ENCODE data around the gene UMODL1.
A peak's percentile ranks its signal among the peaks of the same experiment; 100 is the strongest.

UMODL1 gene

DNA sequence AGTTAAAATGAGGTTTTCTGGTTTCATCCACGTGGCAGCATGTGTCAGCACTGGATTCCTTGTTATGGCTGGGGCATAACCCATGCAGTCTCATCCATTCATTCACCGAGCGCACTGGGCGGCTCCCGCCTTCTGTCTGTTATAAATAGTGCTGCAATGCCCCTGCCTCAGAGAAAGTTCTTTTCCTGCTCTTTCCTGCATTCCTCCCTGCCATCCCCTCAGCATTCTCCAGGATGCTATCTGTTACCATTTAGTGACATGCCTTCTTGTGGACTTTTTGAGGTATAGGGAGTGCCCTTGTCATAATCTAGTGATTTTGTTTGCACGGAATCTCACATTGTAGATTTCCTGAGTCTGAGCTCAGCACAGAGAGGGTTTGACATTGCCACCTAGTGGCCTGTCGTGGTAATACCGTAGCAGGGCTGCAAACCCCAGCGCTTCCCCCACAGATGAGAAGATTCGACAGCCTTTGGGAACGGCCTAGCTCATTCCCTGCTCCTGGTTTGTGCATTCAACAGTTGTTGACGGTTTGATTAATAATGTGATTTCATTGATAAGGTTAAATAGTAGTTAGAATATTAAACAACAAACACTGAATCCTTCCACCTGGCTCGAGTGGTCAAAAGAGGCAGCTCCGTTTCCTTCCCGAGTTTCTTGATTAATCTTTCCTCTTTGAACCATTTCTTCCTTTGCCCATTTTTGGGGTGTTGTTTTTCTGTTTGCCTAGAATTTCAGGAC is 46.3 kb downstream of the UMODL1 start:
- peak; percentile 89 for ATAC-seq
- TF ChIP-seq ZFP30 (CRISPR knock-in tag; IDR thresholded peaks at IDR 0.05): no peak
- no peak for TF ChIP-seq OSR1 (CRISPR knock-in tag; IDR thresholded peaks at IDR 0.05)
- TF ChIP-seq ZNF70 (CRISPR knock-in tag; IDR thresholded peaks at IDR 0.05): no peak

- TF ChIP-seq CSDC2 (CRISPR knock-in tag; IDR thresholded peaks at IDR 0.05) (no peak), OSR1 (CRISPR knock-in tag; IDR thresholded peaks at IDR 0.05) (no peak), ZC3H10 (CRISPR knock-in tag; IDR thresholded peaks at IDR 0.05) (no peak), ZNF565 (CRISPR knock-in tag; conservative IDR thresholded peaks at IDR 0.05; ENCODE audit: low read depth) (no peak), ZFP30 (CRISPR knock-in tag; IDR thresholded peaks at IDR 0.05) (no peak), ISL1 (CRISPR knock-in tag; IDR thresholded peaks at IDR 0.05) (no peak), CSRNP3 (CRISPR knock-in tag; IDR thresholded peaks at IDR 0.05) (no peak), ESRRG (CRISPR knock-in tag; IDR thresholded peaks at IDR 0.05) (no peak), ZFP3 (CRISPR knock-in tag; IDR thresholded peaks at IDR 0.05) (no peak), ZNF70 (CRISPR knock-in tag; IDR thresholded peaks at IDR 0.05) (no peak), SNAI2 (CRISPR knock-in tag; IDR thresholded peaks at IDR 0.05) (no peak), GLIS3 (CRISPR knock-in tag; IDR thresholded peaks at IDR 0.05) (no peak), PPARA (CRISPR knock-in tag; IDR thresholded peaks at IDR 0.05; ENCODE audit: borderline replicate concordance) (no peak)
- TF ChIP-seq, protein P1, sequence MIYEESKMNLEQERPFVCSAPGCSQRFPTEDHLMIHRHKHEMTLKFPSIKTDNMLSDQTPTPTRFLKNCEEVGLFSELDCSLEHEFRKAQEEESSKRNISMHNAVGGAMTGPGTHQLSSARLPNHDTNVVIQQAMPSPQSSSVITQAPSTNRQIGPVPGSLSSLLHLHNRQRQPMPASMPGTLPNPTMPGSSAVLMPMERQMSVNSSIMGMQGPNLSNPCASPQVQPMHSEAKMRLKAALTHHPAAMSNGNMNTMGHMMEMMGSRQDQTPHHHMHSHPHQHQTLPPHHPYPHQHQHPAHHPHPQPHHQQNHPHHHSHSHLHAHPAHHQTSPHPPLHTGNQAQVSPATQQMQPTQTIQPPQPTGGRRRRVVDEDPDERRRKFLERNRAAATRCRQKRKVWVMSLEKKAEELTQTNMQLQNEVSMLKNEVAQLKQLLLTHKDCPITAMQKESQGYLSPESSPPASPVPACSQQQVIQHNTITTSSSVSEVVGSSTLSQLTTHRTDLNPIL (CRISPR knock-in tag; IDR thresholded peaks at IDR 0.05; ENCODE audit: low read depth): no peak
- TF ChIP-seq, protein P2, sequence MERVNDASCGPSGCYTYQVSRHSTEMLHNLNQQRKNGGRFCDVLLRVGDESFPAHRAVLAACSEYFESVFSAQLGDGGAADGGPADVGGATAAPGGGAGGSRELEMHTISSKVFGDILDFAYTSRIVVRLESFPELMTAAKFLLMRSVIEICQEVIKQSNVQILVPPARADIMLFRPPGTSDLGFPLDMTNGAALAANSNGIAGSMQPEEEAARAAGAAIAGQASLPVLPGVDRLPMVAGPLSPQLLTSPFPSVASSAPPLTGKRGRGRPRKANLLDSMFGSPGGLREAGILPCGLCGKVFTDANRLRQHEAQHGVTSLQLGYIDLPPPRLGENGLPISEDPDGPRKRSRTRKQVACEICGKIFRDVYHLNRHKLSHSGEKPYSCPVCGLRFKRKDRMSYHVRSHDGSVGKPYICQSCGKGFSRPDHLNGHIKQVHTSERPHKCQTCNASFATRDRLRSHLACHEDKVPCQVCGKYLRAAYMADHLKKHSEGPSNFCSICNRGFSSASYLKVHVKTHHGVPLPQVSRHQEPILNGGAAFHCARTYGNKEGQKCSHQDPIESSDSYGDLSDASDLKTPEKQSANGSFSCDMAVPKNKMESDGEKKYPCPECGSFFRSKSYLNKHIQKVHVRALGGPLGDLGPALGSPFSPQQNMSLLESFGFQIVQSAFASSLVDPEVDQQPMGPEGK (CRISPR knock-in tag; IDR thresholded peaks at IDR 0.05; ENCODE audit: borderline replicate concordance): no peak
- TF ChIP-seq, protein P3, sequence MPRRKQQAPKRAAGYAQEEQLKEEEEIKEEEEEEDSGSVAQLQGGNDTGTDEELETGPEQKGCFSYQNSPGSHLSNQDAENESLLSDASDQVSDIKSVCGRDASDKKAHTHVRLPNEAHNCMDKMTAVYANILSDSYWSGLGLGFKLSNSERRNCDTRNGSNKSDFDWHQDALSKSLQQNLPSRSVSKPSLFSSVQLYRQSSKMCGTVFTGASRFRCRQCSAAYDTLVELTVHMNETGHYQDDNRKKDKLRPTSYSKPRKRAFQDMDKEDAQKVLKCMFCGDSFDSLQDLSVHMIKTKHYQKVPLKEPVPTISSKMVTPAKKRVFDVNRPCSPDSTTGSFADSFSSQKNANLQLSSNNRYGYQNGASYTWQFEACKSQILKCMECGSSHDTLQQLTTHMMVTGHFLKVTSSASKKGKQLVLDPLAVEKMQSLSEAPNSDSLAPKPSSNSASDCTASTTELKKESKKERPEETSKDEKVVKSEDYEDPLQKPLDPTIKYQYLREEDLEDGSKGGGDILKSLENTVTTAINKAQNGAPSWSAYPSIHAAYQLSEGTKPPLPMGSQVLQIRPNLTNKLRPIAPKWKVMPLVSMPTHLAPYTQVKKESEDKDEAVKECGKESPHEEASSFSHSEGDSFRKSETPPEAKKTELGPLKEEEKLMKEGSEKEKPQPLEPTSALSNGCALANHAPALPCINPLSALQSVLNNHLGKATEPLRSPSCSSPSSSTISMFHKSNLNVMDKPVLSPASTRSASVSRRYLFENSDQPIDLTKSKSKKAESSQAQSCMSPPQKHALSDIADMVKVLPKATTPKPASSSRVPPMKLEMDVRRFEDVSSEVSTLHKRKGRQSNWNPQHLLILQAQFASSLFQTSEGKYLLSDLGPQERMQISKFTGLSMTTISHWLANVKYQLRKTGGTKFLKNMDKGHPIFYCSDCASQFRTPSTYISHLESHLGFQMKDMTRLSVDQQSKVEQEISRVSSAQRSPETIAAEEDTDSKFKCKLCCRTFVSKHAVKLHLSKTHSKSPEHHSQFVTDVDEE (CRISPR knock-in tag; IDR thresholded peaks at IDR 0.05): no peak
- no peak for ATAC-seq
Observed at GRCh38 chr21:42117967-42118780, 47.1 kb downstream of the UMODL1 start.

DNA sequence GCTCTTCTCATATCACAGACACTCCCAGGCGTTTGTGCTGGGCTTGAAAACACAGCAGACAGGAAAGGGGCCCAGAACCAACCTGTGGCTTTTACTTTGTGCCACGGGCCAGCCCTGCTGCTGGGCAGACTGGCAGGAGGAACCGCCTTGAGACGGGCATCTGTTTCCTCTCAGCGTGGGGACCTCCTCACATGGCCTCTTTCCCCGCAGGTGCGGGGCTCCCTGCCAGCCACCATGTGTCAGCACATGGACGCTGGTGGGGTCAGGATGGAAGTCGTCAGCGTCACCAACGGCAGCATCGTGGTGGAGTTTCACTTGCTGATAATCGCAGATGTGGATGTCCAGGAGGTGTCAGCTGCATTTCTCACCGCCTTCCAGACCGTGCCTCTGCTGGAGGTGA is 47.8 kb downstream of the UMODL1 start:
- no peak for TF ChIP-seq PPARA (CRISPR knock-in tag; IDR thresholded peaks at IDR 0.05; ENCODE audit: borderline replicate concordance)
- no peak for TF ChIP-seq ARNTL (CRISPR knock-in tag; IDR thresholded peaks at IDR 0.05; ENCODE audit: borderline replicate concordance, low read depth)
- no peak for TF ChIP-seq ZNF565 (CRISPR knock-in tag; conservative IDR thresholded peaks at IDR 0.05; ENCODE audit: low read depth)
- no peak for TF ChIP-seq GLIS3 (CRISPR knock-in tag; IDR thresholded peaks at IDR 0.05)
- no peak for TF ChIP-seq ZC3H10 (CRISPR knock-in tag; IDR thresholded peaks at IDR 0.05)
- peak; percentile 12; the same call in 2 of the 3 replicates for ATAC-seq

GRCh38 chr21:42120101-42120902 is 49.2 kb downstream of the UMODL1 start:
- no peak for ATAC-seq
- TF ChIP-seq ZFP3 (CRISPR knock-in tag; IDR thresholded peaks at IDR 0.05): no peak
- TF ChIP-seq ZNF8 (CRISPR knock-in tag; IDR thresholded peaks at IDR 0.05): no peak
- no peak for TF ChIP-seq GLIS3 (CRISPR knock-in tag; IDR thresholded peaks at IDR 0.05)
- TF ChIP-seq, protein P1 (CRISPR knock-in tag; IDR thresholded peaks at IDR 0.05; ENCODE audit: low read depth): no peak
- TF ChIP-seq TCF4 (CRISPR knock-in tag; IDR thresholded peaks at IDR 0.05; ENCODE audit: borderline replicate concordance): no peak
- TF ChIP-seq ZFP30 (CRISPR knock-in tag; IDR thresholded peaks at IDR 0.05): no peak
- TF ChIP-seq CSRNP3 (CRISPR knock-in tag; IDR thresholded peaks at IDR 0.05): no peak
- no peak for TF ChIP-seq ISL1 (CRISPR knock-in tag; IDR thresholded peaks at IDR 0.05)
